Naive B cell (primary cell): ENCODE data around the gene TMEM19. TPM values are rescaled to one million over a fixed set of nuclear protein-coding genes. Genes with fewer than 3 reads are reported as not detected.
A peak's percentile ranks its signal among the peaks of the same experiment; 100 is the strongest.

ENCODE experiments used
- ATAC-seq, 2 donors: fragments of 150-1000 bp; cut with Tn5 transposase; 2 replicates each; pipeline ENCODE4 v1.10.0; 2021; ENCODE audit warnings: low read depth in 2 of 2, mild to moderate bottlenecking in 2 of 2, moderate library complexity in 2 of 2
- DNase-seq: peaks from one replicate; pipeline ENCODE4 v3.0.0; 2022
- H3K27ac Mint-ChIP-seq, 6 donors: one replicate each; pipeline ENCODE4 v1.8.0; 2020 to 2022; ENCODE audit warnings: mild to moderate bottlenecking in 6 of 6, mixed read lengths in 6 of 6, moderate library complexity in 5 of 6, inconsistent platforms in 2 of 6
- H3K27me3 Mint-ChIP-seq, 3 donors: one replicate each; pipeline ENCODE4 v1.8.0; 2021 to 2022; ENCODE audit warnings: mixed read lengths in 3 of 3, mild to moderate bottlenecking in 1 of 3
- H3K36me3 Mint-ChIP-seq, 2 donors: one replicate each; pipeline ENCODE4 v1.8.0; 2020 to 2022; ENCODE audit warnings: mixed read lengths in 2 of 2, inconsistent platforms in 1 of 2, mild to moderate bottlenecking in 1 of 2
- H3K4me1 Mint-ChIP-seq, 3 donors: one replicate each; pipeline ENCODE4 v1.8.0; 2020 to 2022; ENCODE audit warnings: mixed read lengths in 3 of 3, inconsistent platforms in 1 of 3, mild to moderate bottlenecking in 1 of 3, moderate library complexity in 1 of 3
- H3K4me3 Mint-ChIP-seq, 8 donors: one replicate each; pipeline ENCODE4 v1.8.0; 2020 to 2022; ENCODE audit warnings: mild to moderate bottlenecking in 8 of 8, mixed read lengths in 8 of 8, moderate library complexity in 8 of 8, inconsistent platforms in 2 of 8
- H3K9me3 Mint-ChIP-seq, 7 donors: one replicate each; pipeline ENCODE4 v1.8.0; 2020 to 2022; ENCODE audit warnings: mixed read lengths in 7 of 7, mild to moderate bottlenecking in 5 of 7, inconsistent platforms in 2 of 7, moderate library complexity in 1 of 7
- polyA plus RNA-seq, 6 donors: library from polyadenylated mRNA; unstranded; fragments of 300-500 nt; fragmentation: Illumina TruSeq; gene quantifications; one replicate each; pipeline ENCODE4 v1.2.3, GENCODE V29; 2021; ENCODE audit warnings: low read depth in 6 of 6

The TMEM19 gene
- polyA plus RNA-seq: 100 to 1,000 TPM; 166 to 231 (median 193) TPM

GRCh38 chr12:71685914-71686657 lies at the start of gene TMEM19:
Gene TMEM19 (plus strand): TSS chr12:71686082. CDS start chr12:71686681, 599 bp downstream.
- DNase-seq (peak; percentile 91), ATAC-seq (peak; percentile 85 to 86)
- H3K4me3 Mint-ChIP-seq: peak within 1 kb of the TSS; percentile 93 to 99 (median 96)
- H3K27me3 Mint-ChIP-seq: no peaks in the 10 kb centered on the region
- no peaks in the 10 kb centered on the region for H3K9me3 Mint-ChIP-seq
- peak within 1 kb of the TSS; percentile 94 to 98 (median 96) for H3K27ac Mint-ChIP-seq
- H3K4me1 Mint-ChIP-seq: peaks cover 19 to 50% (median 22%) of the 10 kb centered on the region in 3 donors
- H3K36me3 Mint-ChIP-seq: no peaks in the 10 kb centered on the region

DNA sequence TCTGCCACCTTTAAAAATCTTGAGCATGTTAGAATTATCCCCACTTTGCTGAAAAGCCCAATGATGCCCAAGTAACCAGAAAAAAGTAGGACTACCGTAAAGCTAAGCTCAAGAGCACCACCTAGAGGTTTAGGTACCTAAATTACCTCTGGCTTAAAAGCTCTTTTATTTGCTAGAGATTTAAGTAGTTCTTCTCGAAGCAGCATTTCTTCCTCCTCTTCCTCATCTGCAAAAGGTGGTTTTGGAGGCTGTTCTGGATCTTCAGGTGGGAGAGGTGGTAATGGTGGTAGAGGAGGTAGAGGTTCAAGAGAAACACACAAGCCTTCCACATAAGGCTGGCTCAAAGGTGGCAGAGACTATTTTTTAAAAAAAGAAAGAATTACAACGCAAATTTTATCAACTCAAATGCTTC lies 49.2 kb upstream of the TMEM19 start:
- H3K27ac Mint-ChIP-seq: peak overlapping the region in 5 of 6 donors; percentile 36 to 88 (median 73)
- DNase-seq (peak; percentile 53), ATAC-seq (peak; percentile 46 to 68)
- H3K36me3 Mint-ChIP-seq: peaks cover 12 to 27% of the 10 kb centered on the region in 2 donors
- no peaks in the 10 kb centered on the region for H3K9me3 Mint-ChIP-seq
- peak overlapping the region in 1 of 8 donors; percentile 10 for H3K4me3 Mint-ChIP-seq
- H3K27me3 Mint-ChIP-seq: no peaks in the 10 kb centered on the region
- H3K4me1 Mint-ChIP-seq: peaks cover 5 to 8% (median 6%) of the 10 kb centered on the region in 3 donors

DNA sequence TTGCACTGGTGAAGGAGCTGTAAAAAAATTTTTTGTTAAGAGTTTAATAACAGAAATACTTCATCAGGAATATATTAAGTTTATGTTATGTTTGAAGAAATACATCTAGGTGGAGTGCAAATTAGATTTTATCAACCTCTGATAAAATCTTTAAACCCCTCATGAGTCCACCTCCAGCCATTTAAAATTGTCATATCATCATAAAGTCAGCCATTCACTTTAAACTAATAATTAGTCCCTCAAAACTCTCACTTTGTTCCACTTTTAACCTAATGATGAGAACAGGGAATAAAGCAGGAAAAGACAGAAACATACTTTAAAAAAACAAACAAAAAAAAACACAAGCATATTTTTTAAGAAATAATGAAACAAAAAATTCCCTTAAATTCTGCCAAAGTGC lies 47.4 kb upstream of the TMEM19 start:
- peaks cover 5 to 8% (median 6%) of the 10 kb centered on the region in 3 donors for H3K4me1 Mint-ChIP-seq
- DNase-seq (no peak), ATAC-seq (no peak)
- no peaks in the 10 kb centered on the region for H3K27me3 Mint-ChIP-seq
- no peak overlapping the region for H3K27ac Mint-ChIP-seq
- peaks cover 10 to 18% of the 10 kb centered on the region in 2 donors for H3K36me3 Mint-ChIP-seq
- no peaks in the 10 kb centered on the region for H3K9me3 Mint-ChIP-seq
- no peak overlapping the region for H3K4me3 Mint-ChIP-seq

DNA sequence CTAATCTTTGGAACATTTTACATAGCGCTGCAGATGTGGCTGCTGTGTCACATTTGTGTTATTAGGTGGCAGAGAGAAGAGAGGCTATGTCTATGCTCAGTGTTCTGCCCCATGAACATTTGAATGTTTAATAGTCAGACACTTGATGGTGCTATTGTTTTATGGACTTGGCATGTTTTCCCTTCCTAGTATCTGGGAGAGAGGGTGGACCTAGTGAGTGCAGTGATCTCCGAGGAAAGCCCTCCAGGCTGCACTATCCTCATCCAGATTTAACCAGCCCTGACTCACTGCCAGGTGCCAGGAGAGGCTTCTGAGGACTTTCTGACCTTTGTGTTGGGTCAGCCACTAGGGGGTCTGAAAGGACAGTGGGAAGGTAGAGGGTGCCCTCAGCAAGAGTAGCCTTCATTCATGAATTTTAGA lies 46.5 kb upstream of the TMEM19 start:
- H3K4me3 Mint-ChIP-seq: no peak overlapping the region
- no peaks in the 10 kb centered on the region for H3K9me3 Mint-ChIP-seq
- peak overlapping the region in 3 of 6 donors; percentile 13 to 80 (median 53) for H3K27ac Mint-ChIP-seq
- peaks cover 18 to 20% of the 10 kb centered on the region in 2 donors for H3K36me3 Mint-ChIP-seq
- no peak for DNase-seq
- peak; percentile 27 to 32 for ATAC-seq
- peaks cover 5 to 8% (median 6%) of the 10 kb centered on the region in 3 donors for H3K4me1 Mint-ChIP-seq
- no peaks in the 10 kb centered on the region for H3K27me3 Mint-ChIP-seq

DNA sequence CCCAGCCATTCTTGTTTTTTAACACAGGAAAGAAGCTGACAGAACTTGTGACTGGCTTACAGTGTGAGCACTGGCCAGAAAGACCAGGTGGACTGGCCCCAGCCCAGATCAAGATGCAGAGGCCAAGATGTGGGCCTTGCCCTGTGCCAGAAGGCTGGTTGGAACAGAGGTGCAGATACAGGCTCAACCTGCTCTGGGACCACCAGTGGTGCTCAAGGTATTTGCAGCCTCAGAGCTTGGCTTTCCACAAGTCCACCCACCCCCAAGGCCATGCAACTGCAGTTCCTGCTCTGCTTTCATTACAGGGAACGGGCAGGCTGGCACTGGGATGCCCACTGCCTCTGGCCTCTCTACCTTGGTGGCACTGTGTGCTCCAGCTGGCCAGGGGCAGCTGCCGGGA lies 45.6 kb upstream of the TMEM19 start:
- Mint-ChIP-seq H3K36me3 (peaks cover 21 to 25% of the 10 kb centered on the region in 2 donors), H3K4me1 (peaks cover 9 to 12% (median 10%) of the 10 kb centered on the region in 3 donors), H3K4me3 (no peak overlapping the region), H3K27ac (peak overlapping the region in 1 of 6 donors; percentile 13), H3K27me3 (no peaks in the 10 kb centered on the region), H3K9me3 (no peaks in the 10 kb centered on the region)
- DNase-seq (no peak), ATAC-seq (no peak)

- no peak for ATAC-seq
- peaks cover 21 to 26% of the 10 kb centered on the region in 2 donors for H3K36me3 Mint-ChIP-seq
- H3K27ac Mint-ChIP-seq: peak overlapping the region in 1 of 6 donors; percentile 36
- no peaks in the 10 kb centered on the region for H3K9me3 Mint-ChIP-seq
- no peak for DNase-seq
- H3K27me3 Mint-ChIP-seq: no peaks in the 10 kb centered on the region
- no peak overlapping the region for H3K4me3 Mint-ChIP-seq
- H3K4me1 Mint-ChIP-seq: peaks cover 12 to 13% (median 13%) of the 10 kb centered on the region in 3 donors
Observed at GRCh38 chr12:71641390-71641789, 44.5 kb upstream of the TMEM19 start.

GRCh38 chr12:71642264-71642663 lies 43.6 kb upstream of the TMEM19 start:
- Mint-ChIP-seq H3K27ac (peak overlapping the region in 2 of 6 donors; percentile 10 to 22), H3K9me3 (no peaks in the 10 kb centered on the region), H3K4me3 (no peak overlapping the region), H3K4me1 (peaks cover 6 to 15% (median 7%) of the 10 kb centered on the region in 3 donors), H3K27me3 (no peaks in the 10 kb centered on the region), H3K36me3 (peaks cover 17 to 19% of the 10 kb centered on the region in 2 donors)
- ATAC-seq (no peak), DNase-seq (no peak)

DNA sequence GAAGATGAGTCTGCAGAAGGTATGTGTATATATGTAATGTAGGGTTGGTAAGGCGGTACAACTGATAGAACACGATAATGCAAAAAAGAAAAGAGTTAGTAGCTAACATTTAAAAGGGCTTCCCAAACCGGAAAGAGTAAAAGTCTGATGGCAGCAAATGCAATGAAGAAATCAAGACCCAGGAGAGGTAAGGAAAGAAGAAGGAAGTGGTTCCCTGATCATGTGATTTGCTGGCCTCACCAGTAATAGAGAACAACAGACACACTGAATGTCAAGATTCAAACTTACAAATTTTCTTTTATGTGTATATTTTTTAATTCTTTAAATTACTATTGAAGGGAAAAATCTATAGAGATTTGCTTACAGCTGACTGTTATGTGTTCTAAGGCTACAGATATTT lies 40.6 kb upstream of the TMEM19 start:
- Mint-ChIP-seq H3K36me3 (peaks cover 17 to 19% of the 10 kb centered on the region in 2 donors), H3K27me3 (no peaks in the 10 kb centered on the region), H3K4me1 (peaks cover 5 to 31% (median 19%) of the 10 kb centered on the region in 3 donors), H3K27ac (peak overlapping the region in 4 of 6 donors; percentile 3 to 91 (median 20)), H3K4me3 (no peak overlapping the region), H3K9me3 (no peaks in the 10 kb centered on the region)
- ATAC-seq (peak; percentile 25 to 50), DNase-seq (no peak)

GRCh38 chr12:71646512-71646911 lies 39.4 kb upstream of the TMEM19 start:
- Mint-ChIP-seq H3K27me3 (no peaks in the 10 kb centered on the region), H3K4me3 (no peak overlapping the region), H3K4me1 (peaks cover 5 to 31% (median 19%) of the 10 kb centered on the region in 3 donors), H3K27ac (peak overlapping the region in 3 of 6 donors; percentile 36 to 67 (median 52)), H3K36me3 (peaks cover 17 to 19% of the 10 kb centered on the region in 2 donors), H3K9me3 (no peaks in the 10 kb centered on the region)
- DNase-seq (no peak), ATAC-seq (no peak)

DNA sequence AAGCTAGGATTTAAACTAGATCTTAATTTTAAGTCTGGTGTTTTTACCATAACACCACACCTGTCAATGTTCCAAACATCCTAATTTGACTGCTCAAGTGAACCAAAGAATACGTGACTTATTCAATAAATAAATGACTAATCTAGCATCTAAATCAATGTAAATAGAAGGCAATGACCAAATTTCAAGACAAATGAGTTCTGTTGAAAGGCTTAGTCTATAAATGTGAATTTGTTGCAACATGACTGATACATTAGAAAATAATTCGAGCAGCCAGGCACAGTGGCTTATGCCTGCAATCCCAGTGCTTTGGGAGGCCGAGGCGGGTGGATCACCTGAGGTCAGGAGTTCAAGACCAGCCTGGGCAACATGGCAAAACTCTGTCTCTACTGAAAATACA lies 37.3 kb upstream of the TMEM19 start:
- ATAC-seq: no peak
- DNase-seq: no peak
- Mint-ChIP-seq H3K4me3 (no peak overlapping the region), H3K4me1 (peaks cover 5 to 31% (median 19%) of the 10 kb centered on the region in 3 donors), H3K27ac (peak overlapping the region in 1 of 6 donors; percentile 17), H3K36me3 (peaks cover 14 to 17% of the 10 kb centered on the region in 2 donors), H3K27me3 (no peaks in the 10 kb centered on the region), H3K9me3 (no peaks in the 10 kb centered on the region)

DNA sequence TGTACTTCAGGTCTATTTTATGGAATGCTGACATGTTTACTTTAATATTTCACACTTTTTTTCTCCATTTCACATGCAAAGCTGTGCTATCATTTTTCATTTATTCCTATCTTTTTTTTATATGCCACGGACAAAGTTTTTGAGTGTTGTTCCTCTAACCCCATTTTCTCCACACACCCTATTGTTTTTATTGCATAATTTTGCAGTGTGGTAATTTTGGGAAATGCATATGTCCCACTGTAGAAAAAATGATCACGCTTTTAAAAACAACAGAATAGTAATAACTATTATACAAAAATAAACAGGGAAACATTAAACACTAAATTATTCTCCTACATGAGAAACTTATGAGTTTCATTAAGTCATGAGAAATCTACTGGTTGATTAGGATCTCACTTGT lies 36.5 kb upstream of the TMEM19 start:
- H3K36me3 Mint-ChIP-seq: peaks cover 6 to 8% of the 10 kb centered on the region in 2 donors
- no peak overlapping the region for H3K4me3 Mint-ChIP-seq
- DNase-seq: no peak
- no peak for ATAC-seq
- no peaks in the 10 kb centered on the region for H3K27me3 Mint-ChIP-seq
- peaks cover 0 to 2% (median 0%) of the 10 kb centered on the region in 7 donors for H3K9me3 Mint-ChIP-seq
- H3K4me1 Mint-ChIP-seq: peaks cover 5 to 36% (median 23%) of the 10 kb centered on the region in 3 donors
- peak overlapping the region in 1 of 6 donors; percentile 86 for H3K27ac Mint-ChIP-seq

DNA sequence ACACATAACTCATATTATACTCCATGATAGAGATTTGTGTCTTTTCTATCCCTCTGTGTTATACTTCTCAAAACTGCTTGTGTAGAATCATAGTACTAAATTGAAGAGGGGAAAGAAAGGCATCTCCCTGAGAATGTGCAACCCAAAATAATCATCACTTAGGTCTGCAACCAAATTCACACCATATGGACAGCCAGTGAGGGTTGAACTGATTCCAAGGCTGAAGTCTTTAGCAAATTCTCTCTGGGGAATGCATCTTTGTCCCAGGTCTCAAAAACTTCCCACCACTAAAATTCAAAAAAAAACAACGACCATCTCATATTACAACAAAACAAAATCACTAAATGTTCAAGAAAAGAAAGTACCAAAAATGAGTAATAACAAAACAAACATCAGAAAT lies 33.2 kb upstream of the TMEM19 start:
- peaks cover 0 to 8% of the 10 kb centered on the region in 2 donors for H3K36me3 Mint-ChIP-seq
- DNase-seq (no peak), ATAC-seq (no peak)
- no peaks in the 10 kb centered on the region for H3K27me3 Mint-ChIP-seq
- peaks cover 0 to 2% (median 0%) of the 10 kb centered on the region in 7 donors for H3K9me3 Mint-ChIP-seq
- no peak overlapping the region for H3K27ac Mint-ChIP-seq
- H3K4me3 Mint-ChIP-seq: no peak overlapping the region
- peaks cover 14 to 45% (median 34%) of the 10 kb centered on the region in 3 donors for H3K4me1 Mint-ChIP-seq

- DNase-seq: no peak
- H3K4me3 Mint-ChIP-seq: no peak overlapping the region
- H3K9me3 Mint-ChIP-seq: peaks cover 0 to 2% (median 0%) of the 10 kb centered on the region in 7 donors
- no peaks in the 10 kb centered on the region for H3K27me3 Mint-ChIP-seq
- no peak overlapping the region for H3K27ac Mint-ChIP-seq
- H3K4me1 Mint-ChIP-seq: peaks cover 14 to 42% (median 34%) of the 10 kb centered on the region in 3 donors
- peaks cover 0 to 8% of the 10 kb centered on the region in 2 donors for H3K36me3 Mint-ChIP-seq
- no peak for ATAC-seq
Observed at GRCh38 chr12:71653137-71653536, 32.7 kb upstream of the TMEM19 start.

DNA sequence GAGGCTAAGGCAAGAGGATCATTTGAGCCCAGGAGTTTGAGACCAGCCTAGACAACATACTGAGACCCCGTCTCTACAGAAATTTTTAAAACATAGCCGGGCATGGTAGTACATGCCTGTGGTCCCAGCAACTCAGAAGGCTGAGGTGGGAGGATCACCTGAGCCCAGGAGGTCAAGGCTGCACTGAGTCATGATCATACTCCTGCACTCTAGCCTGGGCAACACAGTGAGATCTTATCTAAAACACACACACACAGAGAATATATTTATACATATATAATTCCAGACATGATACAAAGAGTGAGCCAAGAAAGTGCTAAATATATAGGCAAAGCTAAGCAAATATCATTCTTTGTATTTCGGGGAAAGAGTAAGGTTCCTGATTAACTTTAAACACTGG lies 31.7 kb upstream of the TMEM19 start:
- no peak for ATAC-seq
- Mint-ChIP-seq H3K9me3 (peaks cover 0 to 2% (median 0%) of the 10 kb centered on the region in 7 donors), H3K4me1 (peaks cover 19 to 36% (median 35%) of the 10 kb centered on the region in 3 donors), H3K27me3 (no peaks in the 10 kb centered on the region), H3K4me3 (no peak overlapping the region), H3K27ac (peak overlapping the region in 1 of 6 donors; percentile 64), H3K36me3 (peaks cover 7 to 17% of the 10 kb centered on the region in 2 donors)
- DNase-seq: no peak
